Breast epithelium (tissue), 4 donors: ENCODE data around the gene AEBP1. TPM values are rescaled to one million over a fixed set of nuclear protein-coding genes. Genes with fewer than 3 reads are reported as not detected.

Experiments
- DNase-seq, 2 donors: peaks; one replicate each; pipeline ENCODE4 v3.0.0-alpha.2; 2019; ENCODE audit warnings: low spot score in 2 of 2
- H3K27ac ChIP-seq, 2 donors: fragments of 200-600 bp; sonication (generic) in 1 of 2; one replicate each; pipeline ENCODE4 v1.5.1; 2016 to 2019; ENCODE audit warnings: mild to moderate bottlenecking in 1 of 2
- H3K27me3 ChIP-seq, 2 donors: fragments of 200-600 bp; sonication (generic) in 1 of 2; one replicate each; pipeline versions ENCODE4 v1.5.1 to v1.6.0; 2017 to 2019; ENCODE audit warnings: control low read depth in 1 of 2, mild to moderate bottlenecking in 1 of 2
- H3K36me3 ChIP-seq: fragments of 200-600 bp; one replicate; pipeline ENCODE4 v1.5.1; 2019
- H3K4me1 ChIP-seq, 2 donors: fragments of 200-600 bp; sonication (generic); one replicate each; pipeline ENCODE4 v1.5.1; 2016 to 2019; ENCODE audit warnings: control low read depth in 1 of 2
- H3K4me3 ChIP-seq, 3 donors: fragments of 200-600 bp; sonication (generic); 1 replicate in 2 of 3; 2 replicates in 1 of 3; pipeline ENCODE4 v1.5.1; 2016 to 2019; ENCODE audit warnings: mild to moderate bottlenecking in 3 of 3, moderate library complexity in 2 of 3
- H3K9me3 ChIP-seq, 2 donors: fragments of 200-600 bp; sonication (generic) in 1 of 2; one replicate each; pipeline ENCODE4 v1.5.1; 2016 to 2019; ENCODE audit warnings: control low read depth in 1 of 2
- CTCF ChIP-seq, 3 donors: fragments of 450-650 bp; IDR thresholded peaks; one replicate each; pipeline ENCODE4 v1.5.1; 2016 to 2017; ENCODE audit warnings: antibody characterized with exemption in 3 of 3, mild to moderate bottlenecking in 3 of 3, moderate library complexity in 3 of 3
- POLR2A ChIP-seq: fragments of 450-650 bp; IDR thresholded peaks from one replicate; pipeline ENCODE4 v1.6.1; 2016; ENCODE audit warnings: antibody characterized with exemption, mild to moderate bottlenecking, moderate library complexity
- POLR2AphosphoS5 ChIP-seq, 3 donors: sonication (generic); formaldehyde crosslinking; IDR thresholded peaks; one replicate each; pipeline ENCODE4 v1.6.1; 2017; ENCODE audit warnings: antibody characterized with exemption in 3 of 3
- intact Hi-C: fragments of 100-400 bp; cut with DNase I; formaldehyde crosslinking; loops from one replicate; pipeline ENCODE4 v1.15.1; 2023; ENCODE audit warnings: low total_unique reads
- total RNA-seq, 3 donors: library from RNA; depleted of rRNA; stranded (reverse); fragments of >200 nt; gene quantifications; one replicate each; pipeline ENCODE4 v1.1.0, GENCODE V29; 2016

AEBP1 gene
- total RNA-seq, 3 donors from 2014 or later = 85.6 to 300 (median 145) TPM

GRCh38 chr7:44106311-44107065 is 2.3 kb downstream of the AEBP1 start:
- Histone ChIP-seq H3K27me3 (no peaks in the 10 kb centered on the region), H3K4me1 (peaks cover 0 to 2% of the 10 kb centered on the region in 2 donors), H3K36me3 (no peaks in the 10 kb centered on the region), H3K9me3 (no peaks in the 10 kb centered on the region), H3K27ac (peak overlapping the region; percentile 87 to 98), H3K4me3 (peak overlapping the region; percentile 70 to 95 (median 80))
- DNase-seq = no peak
- intact Hi-C loops = no loop called here
- TF ChIP-seq CTCF (IDR thresholded peaks at IDR 0.05) = no peak
- TF ChIP-seq POLR2AphosphoS5 (IDR thresholded peaks at IDR 0.05) = no peak
- TF ChIP-seq POLR2A = no peak

GRCh38 chr7:44107116-44107960 is 3.2 kb downstream of the AEBP1 start:
- TF ChIP-seq POLR2AphosphoS5 (IDR thresholded peaks at IDR 0.05) = no peak
- TF ChIP-seq POLR2A = no peak
- no peak for TF ChIP-seq CTCF (IDR thresholded peaks at IDR 0.05)
- Histone ChIP-seq H3K9me3 (no peaks in the 10 kb centered on the region), H3K27me3 (no peaks in the 10 kb centered on the region), H3K36me3 (no peaks in the 10 kb centered on the region), H3K4me3 (peak overlapping the region in 2 of 3 donors; percentile 80 to 95), H3K4me1 (peaks cover 0 to 2% of the 10 kb centered on the region in 2 donors), H3K27ac (peak overlapping the region; percentile 87 to 98)
- DNase-seq = no peak
- intact Hi-C loops = no loop called here

- Histone ChIP-seq H3K9me3 (no peaks in the 10 kb centered on the region), H3K27ac (peak overlapping the region; percentile 87 to 98), H3K36me3 (no peaks in the 10 kb centered on the region), H3K4me3 (peak overlapping the region in 1 of 3 donors; percentile 95), H3K27me3 (no peaks in the 10 kb centered on the region), H3K4me1 (peaks cover 0 to 2% of the 10 kb centered on the region in 2 donors)
- intact Hi-C loops = no loop called here
- no peak for DNase-seq
- no peak for TF ChIP-seq POLR2AphosphoS5 (IDR thresholded peaks at IDR 0.05)
- TF ChIP-seq CTCF (IDR thresholded peaks at IDR 0.05) = no peak
- no peak for TF ChIP-seq POLR2A
Measured at GRCh38 chr7:44107961-44108767, 4.0 kb downstream of the AEBP1 start.

- Histone ChIP-seq H3K27ac (peak overlapping the region in 1 of 2 donors; percentile 98), H3K27me3 (no peaks in the 10 kb centered on the region)
Measured at GRCh38 chr7:44108768-44109750, 4.9 kb downstream of the AEBP1 start.

More at GRCh38 chr7:44108768-44109750, 4.9 kb downstream of the AEBP1 start:
- peaks cover 0 to 2% of the 10 kb centered on the region in 2 donors for H3K4me1 ChIP-seq
- no peak for DNase-seq
- no peak for TF ChIP-seq POLR2AphosphoS5 (IDR thresholded peaks at IDR 0.05)
- TF ChIP-seq POLR2A = no peak
- no peak for TF ChIP-seq CTCF (IDR thresholded peaks at IDR 0.05)
- H3K9me3 ChIP-seq = no peaks in the 10 kb centered on the region
- intact Hi-C loops = no loop called here
- H3K36me3 ChIP-seq = no peaks in the 10 kb centered on the region
- peak overlapping the region in 1 of 3 donors; percentile 95 for H3K4me3 ChIP-seq
